Measurements from ENCODE around the gene TTC9.

The TTC9 gene

GRCh38 chr14:70618314-70618713, 23.4 kb upstream of the TTC9 start:
- peaks cover 36% of the 10 kb centered on the region for H3K27me3 ChIP-seq
- H3K9me3 ChIP-seq = no peaks in the 10 kb centered on the region
- H3K27ac ChIP-seq = no peak overlapping the region
- TF ChIP-seq CTCF (IDR thresholded peaks at IDR 0.05) = no peak
- no peaks in the 10 kb centered on the region for H3K36me3 ChIP-seq
- H3K4me1 ChIP-seq (ENCODE audit: control insufficient read depth in 1 of 2, insufficient read depth in 1 of 2, low read depth in 1 of 2, low read length in 1 of 2) = no peaks in the 10 kb centered on the region
- H3K4me3 ChIP-seq (ENCODE audit: low read depth in 1 of 2, low read length in 1 of 2) = no peak overlapping the region

GRCh38 chr14:70619708-70620107, 22.0 kb upstream of the TTC9 start:
- Histone ChIP-seq H3K27me3 (peaks cover 27% of the 10 kb centered on the region), H3K4me3 (ENCODE audit: low read depth in 1 of 2, low read length in 1 of 2) (no peak overlapping the region), H3K4me1 (ENCODE audit: control insufficient read depth in 1 of 2, insufficient read depth in 1 of 2, low read depth in 1 of 2, low read length in 1 of 2) (no peaks in the 10 kb centered on the region), H3K9me3 (no peaks in the 10 kb centered on the region), H3K27ac (no peak overlapping the region), H3K36me3 (no peaks in the 10 kb centered on the region)
- no peak for TF ChIP-seq CTCF (IDR thresholded peaks at IDR 0.05)

DNA sequence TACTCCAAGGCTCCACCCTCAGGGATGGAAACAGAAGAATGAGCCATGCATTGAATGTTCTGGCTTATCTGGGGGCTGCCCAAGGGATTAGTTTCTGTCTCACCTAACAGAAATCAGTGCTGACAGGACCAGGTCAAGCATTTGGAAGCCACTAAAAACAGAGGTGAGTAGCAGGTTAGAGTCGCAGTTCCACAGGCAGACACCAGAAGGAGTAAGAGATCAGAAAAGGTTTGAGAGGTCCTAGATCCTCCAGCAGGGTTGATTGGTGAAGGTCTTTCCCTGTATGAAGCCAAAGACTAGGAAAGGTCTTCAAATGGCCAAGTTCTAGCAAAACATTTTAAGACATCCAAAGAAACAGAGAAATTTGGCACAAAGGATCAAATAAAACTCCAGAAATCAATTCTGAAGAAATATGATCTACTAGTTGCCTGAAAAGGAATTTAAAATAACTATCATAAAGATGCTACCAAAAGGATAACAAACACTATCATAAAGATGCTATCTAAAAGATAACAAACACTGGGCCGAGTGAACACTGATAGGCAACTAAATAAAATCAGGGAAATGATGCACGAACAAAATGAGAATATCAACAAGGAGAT, 19.5 kb upstream of the TTC9 start:
- Histone ChIP-seq H3K4me1 (ENCODE audit: control insufficient read depth in 1 of 2, insufficient read depth in 1 of 2, low read depth in 1 of 2, low read length in 1 of 2) (no peaks in the 10 kb centered on the region), H3K9me3 (no peaks in the 10 kb centered on the region), H3K27me3 (peaks cover 16% of the 10 kb centered on the region), H3K4me3 (ENCODE audit: low read depth in 1 of 2, low read length in 1 of 2) (no peak overlapping the region), H3K36me3 (no peaks in the 10 kb centered on the region), H3K27ac (no peak overlapping the region)
- no peak for TF ChIP-seq CTCF (IDR thresholded peaks at IDR 0.05)

GRCh38 chr14:70624972-70625371, 16.7 kb upstream of the TTC9 start:
- no peaks in the 10 kb centered on the region for H3K36me3 ChIP-seq
- H3K27me3 ChIP-seq = no peaks in the 10 kb centered on the region
- no peaks in the 10 kb centered on the region for H3K4me1 ChIP-seq (ENCODE audit: control insufficient read depth in 1 of 2, insufficient read depth in 1 of 2, low read depth in 1 of 2, low read length in 1 of 2)
- no peak for TF ChIP-seq CTCF (IDR thresholded peaks at IDR 0.05)
- no peak overlapping the region for H3K27ac ChIP-seq
- H3K9me3 ChIP-seq = no peaks in the 10 kb centered on the region
- H3K4me3 ChIP-seq (ENCODE audit: low read depth in 1 of 2, low read length in 1 of 2) = no peak overlapping the region

- TF ChIP-seq CTCF (IDR thresholded peaks at IDR 0.05) = no peak
- H3K27ac ChIP-seq = no peak overlapping the region
- H3K36me3 ChIP-seq = no peaks in the 10 kb centered on the region
- no peaks in the 10 kb centered on the region for H3K4me1 ChIP-seq (ENCODE audit: control insufficient read depth in 1 of 2, insufficient read depth in 1 of 2, low read depth in 1 of 2, low read length in 1 of 2)
- H3K4me3 ChIP-seq (ENCODE audit: low read depth in 1 of 2, low read length in 1 of 2) = no peak overlapping the region
- H3K27me3 ChIP-seq = peaks cover 20% of the 10 kb centered on the region
- H3K9me3 ChIP-seq = no peaks in the 10 kb centered on the region
These were observed 9.8 kb upstream of the TTC9 start for GRCh38 chr14:70631948-70632347.

Data from neutrophil (primary cell).